ENCODE results near the gene INPP5K.
A peak's percentile ranks its signal among the peaks of the same experiment; 100 is the strongest.
"Not testable (repeated sequence)": the region's sequence is repeated elsewhere in the genome, so short reads cannot be mapped to it uniquely, and the experiment has no call there.

Gene INPP5K

DNA sequence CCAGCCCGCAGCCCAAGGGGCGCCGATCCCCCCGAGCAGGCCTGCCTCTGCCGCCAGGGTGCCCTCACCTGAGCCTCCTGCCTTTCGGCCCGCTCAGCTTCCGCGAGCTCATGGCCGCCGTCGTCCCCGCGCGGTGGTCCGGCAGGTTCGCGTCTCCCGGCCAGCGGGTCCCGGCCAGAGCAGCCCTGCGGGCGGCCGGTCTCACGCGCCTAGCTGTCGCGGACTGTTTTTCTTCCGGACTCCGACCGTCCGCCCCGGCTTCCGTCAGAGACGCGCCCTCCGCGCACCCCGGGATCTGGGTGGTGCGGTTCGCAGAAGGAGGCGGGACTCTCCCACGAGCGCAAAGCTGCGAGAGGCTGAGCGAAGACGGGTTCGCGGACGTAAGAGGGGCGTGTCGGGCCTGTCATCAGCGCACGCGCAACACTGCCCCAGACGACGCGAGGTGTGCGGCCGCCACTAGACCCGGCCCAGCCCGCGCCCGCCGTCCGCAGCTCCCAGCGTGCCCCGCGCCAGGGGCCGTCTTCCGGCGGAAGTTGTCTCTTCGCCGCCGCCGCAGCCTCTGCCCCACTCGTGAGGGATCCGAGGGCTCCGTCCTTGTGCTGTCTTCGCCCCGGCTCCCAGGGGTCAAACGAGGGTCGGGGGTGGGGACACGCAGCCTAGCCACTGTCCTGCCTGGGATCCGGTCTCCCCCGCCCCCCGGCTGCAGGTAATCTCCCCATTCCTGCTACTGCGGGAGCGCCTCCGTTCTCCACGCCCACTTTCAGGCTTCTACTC, at the start of gene INPP5K:
Gene INPP5K (minus strand): TSS at position 225 of the 774 bp plus-strand sequence. CDS start 113 bp downstream, at position 112.
- peak; percentile 95 to 97 for DNase-seq

DNA sequence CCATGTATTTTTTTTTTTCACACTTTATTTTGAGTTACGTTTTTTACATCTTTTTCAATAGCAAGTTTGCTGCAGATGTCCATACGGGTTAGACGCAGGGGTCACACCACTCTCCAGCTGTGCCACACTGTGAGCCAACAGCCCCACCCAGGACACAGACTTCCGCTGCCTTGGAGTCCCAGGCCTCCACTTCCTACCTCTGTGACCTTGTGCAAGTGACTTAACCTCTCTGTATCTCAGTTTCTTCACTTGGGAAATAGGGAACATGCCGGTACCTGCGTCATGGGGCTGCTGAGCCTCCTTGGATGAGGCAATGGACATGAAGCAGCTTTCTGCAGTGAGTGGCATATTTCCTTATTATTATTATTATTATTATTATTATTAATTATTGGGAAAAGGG, 49.5 kb upstream of the INPP5K start:
- DNase-seq: no peak

- DNase-seq: no peak
Measured at GRCh38 chr17:1563786-1564613, 47.6 kb upstream of the INPP5K start.

DNA sequence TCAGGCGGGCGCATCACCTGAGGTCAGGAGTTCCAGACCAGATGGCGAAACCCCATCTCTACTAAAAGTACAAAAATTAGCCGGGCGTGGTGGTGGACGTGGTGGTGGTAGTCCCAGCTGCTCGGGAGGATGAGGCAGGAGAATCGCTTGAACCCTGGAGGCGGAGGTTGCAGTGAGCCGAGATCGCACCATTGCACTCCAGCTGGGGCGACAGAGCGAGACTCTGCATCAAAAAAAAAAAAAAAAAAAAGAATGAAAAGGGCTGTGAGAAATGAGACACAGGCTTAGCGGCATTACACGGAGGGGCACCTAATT, 47.0 kb upstream of the INPP5K start:
- not testable (repeated sequence) for DNase-seq

- peak; percentile 7 to 10 for DNase-seq
Measured at GRCh38 chr17:1562176-1562643, 45.8 kb upstream of the INPP5K start.

GRCh38 chr17:1561420-1562175, 45.2 kb upstream of the INPP5K start:
- DNase-seq: peak; percentile 19 to 29

- DNase-seq: no peak
Measured at GRCh38 chr17:1560858-1561355, 44.5 kb upstream of the INPP5K start.

DNA sequence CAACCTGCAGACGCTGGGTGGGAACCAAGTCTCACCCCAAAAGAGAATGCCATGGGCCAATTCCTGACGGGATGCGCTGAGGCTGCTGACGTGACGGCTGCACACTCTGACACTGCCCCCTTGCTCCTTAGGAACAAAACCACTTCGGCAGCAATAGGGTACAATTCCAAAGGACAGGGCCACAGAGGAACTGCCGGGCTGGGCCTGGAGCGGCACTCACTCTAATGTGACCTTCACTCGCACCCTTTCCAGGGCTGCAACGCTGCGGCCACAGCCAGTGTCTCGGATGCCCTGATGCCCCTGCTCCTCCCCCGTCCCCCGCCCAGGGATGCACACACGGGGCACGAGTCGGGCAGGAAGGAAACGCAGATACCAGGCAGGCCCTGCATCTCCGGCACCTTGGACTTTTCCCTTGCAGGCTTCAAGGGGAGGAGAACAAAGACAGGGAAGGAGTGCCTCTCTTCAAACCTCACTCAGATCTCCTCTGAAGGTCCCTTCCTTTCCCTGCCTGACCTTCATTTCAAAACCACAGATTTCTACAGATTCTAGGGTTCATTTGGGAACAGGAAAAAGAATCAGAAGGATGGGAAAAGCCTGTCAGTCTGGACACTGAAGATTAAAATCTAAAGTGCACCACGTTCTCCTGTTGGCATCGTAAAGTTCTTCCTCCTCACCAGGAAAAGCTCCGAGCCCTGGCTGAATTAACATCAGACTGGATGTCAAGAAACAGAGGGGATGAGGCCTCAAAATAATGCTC, 43.9 kb upstream of the INPP5K start:
- DNase-seq: no peak

GRCh38 chr17:1559047-1560043, 42.9 kb upstream of the INPP5K start:
- no peak for DNase-seq

DNA sequence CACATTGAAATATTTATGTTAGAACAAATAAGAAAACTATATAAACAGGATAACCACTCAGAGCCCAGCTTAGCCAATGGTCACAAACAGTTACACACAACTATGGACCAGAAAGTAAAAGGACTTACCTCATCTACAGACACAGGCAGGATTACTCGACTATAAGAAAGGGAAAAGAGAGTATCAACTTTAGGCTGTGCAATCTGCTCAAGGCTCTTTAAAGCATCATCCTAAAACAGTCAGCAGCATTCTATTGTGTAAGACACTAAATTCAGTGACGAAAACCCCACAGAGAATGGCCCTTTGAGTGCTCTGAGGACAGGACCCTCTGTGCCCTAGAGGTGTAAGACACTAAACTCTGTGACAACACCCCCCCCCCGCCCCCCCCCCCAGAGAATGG, 42.0 kb upstream of the INPP5K start:
- DNase-seq: no peak

DNA sequence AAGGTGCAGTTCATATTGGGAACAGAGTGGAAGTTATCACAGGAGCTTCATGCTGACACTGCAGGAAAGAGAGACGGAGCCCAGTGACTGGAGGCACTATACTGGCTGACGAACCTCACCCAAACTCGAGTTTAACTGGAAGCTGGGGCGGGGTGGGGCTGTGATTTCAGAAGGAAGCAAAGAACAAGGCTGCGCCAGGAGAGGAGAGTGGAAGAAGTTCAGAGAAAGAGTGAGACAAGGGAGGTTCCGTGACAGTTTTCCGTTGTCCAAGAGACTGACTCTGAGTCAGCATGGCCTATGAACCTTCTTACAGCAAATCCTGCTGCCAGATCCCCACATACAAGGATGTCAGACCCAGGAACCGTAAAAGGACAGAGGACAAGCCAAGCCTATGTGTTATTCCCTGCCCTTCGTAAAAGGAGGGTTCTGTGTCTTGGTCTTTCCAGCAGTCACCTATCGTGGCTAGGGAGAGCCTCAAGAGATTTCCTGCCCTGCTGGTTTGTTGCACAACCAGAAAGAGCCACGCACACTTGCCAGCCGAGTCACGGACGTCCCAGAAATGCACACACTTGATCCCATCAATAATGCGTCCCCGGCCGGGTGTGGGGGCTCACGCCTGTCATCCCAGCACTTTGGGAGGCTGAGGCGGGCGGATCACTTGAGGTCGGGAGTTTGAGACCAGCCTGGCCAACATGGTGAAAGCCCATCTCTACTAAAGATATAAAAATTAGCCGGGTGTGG, 41.1 kb upstream of the INPP5K start:
- DNase-seq: no peak

- no peak for DNase-seq
Measured at GRCh38 chr17:1555651-1556471, 39.4 kb upstream of the INPP5K start.

GRCh38 chr17:1554751-1555540, 38.5 kb upstream of the INPP5K start:
- DNase-seq: no peak

- no peak for DNase-seq
Measured at GRCh38 chr17:1553354-1554266, 37.2 kb upstream of the INPP5K start.

DNA sequence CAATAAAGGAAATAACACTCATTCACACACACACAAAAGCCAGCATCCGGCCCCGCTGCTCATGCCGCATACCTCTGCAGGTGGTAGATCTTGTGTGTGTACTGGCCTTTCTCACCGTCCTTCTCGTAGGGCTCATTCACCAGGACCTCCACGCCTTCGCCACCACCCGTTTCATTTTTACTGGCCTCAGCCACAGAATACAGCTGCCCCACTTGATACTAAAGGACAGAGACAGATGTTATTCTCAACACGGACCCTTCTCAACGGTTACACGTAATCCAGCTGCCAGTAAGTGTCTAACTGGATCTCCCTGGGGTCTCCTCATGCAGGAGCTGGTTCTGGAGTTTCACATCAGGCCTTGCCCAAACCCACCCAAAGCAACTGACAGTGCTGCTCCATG, 36.5 kb upstream of the INPP5K start:
- DNase-seq: no peak

GRCh38 chr17:1551741-1552140, 35.3 kb upstream of the INPP5K start:
- DNase-seq: no peak

DNA sequence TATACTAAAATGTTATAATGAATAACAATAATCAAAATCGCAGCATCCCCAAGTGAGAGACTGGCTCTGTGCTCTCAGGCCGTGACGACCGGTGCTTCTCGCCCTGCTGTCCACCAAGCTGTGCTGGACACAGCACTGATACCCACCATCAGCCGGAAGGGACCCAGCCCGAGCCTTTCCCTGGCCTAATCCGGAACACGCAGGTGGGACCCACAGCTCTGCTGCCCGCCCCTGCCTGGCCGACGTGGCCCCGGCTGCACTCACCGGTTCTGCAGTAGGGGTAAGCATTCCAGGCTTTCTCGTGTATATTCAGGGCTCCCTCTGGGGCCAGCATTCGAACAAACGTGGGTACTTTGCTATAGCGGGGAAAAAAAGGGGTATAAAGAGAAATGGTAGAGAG, 31.6 kb upstream of the INPP5K start:
- DNase-seq: no peak
